Measurements from ENCODE around the gene SYNPO2.
"Not testable (repeated sequence)": the region's sequence is repeated elsewhere in the genome, so short reads cannot be mapped to it uniquely, and the experiment has no call there.

The SYNPO2 gene

DNA sequence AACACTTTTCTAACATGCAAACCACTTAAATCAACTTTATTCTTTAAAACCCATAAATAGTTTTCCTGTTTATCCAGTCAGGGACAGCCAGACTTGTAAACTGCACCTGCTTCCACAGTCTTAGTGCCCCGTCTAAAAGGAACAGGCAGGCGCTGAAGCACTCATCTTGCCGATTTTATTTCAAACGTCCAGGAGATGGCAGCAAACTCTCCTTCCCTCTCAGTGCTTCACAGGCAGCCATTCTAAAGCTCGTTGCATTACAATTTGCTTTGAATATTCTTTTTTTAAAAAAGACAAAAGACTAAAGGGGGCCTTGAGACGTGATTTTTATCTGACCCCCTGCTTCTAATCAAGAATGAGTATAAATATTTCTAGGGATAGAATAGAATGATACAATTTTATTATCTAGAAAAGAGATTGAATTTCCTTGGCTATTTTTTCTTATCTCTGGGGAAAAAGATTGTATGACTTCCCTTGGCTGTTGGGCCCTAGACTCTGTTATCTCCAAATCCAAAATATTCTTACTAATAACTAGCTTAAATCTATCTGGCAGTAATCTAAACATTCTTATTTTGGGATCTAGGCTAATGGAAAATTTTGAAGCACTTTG is 153.4 kb downstream of the SYNPO2 start:
- peak overlapping the region; percentile 55 to 74 for H3K27ac ChIP-seq
- no peak overlapping the region for H3K4me3 ChIP-seq
- DNase-seq (ENCODE audit: low spot score), result no peak

DNA sequence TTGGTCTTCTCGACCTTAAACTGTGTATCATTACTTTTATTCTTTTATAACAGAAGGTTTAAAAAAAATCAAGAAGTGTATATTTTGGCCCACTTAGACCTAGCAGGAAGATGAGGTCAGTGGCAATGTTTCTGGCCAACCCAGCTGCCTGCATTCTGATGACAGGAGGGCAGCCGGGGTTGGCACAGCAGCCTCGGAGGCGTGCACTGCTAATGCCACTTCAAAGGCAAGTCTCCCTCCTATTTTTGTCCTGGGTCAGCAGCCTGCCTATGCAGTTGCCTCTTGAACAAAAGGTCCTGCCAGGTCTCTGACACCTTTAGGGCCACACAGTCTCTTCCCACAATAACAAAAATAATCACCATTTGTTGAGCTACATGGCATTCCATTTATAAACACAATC is 157.6 kb downstream of the SYNPO2 start:
- TF ChIP-seq, protein P1, sequence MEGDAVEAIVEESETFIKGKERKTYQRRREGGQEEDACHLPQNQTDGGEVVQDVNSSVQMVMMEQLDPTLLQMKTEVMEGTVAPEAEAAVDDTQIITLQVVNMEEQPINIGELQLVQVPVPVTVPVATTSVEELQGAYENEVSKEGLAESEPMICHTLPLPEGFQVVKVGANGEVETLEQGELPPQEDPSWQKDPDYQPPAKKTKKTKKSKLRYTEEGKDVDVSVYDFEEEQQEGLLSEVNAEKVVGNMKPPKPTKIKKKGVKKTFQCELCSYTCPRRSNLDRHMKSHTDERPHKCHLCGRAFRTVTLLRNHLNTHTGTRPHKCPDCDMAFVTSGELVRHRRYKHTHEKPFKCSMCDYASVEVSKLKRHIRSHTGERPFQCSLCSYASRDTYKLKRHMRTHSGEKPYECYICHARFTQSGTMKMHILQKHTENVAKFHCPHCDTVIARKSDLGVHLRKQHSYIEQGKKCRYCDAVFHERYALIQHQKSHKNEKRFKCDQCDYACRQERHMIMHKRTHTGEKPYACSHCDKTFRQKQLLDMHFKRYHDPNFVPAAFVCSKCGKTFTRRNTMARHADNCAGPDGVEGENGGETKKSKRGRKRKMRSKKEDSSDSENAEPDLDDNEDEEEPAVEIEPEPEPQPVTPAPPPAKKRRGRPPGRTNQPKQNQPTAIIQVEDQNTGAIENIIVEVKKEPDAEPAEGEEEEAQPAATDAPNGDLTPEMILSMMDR (IDR thresholded peaks at IDR 0.05), result no peak
- no peak overlapping the region for H3K4me3 ChIP-seq
- peak overlapping the region; percentile 31 to 64 for H3K27ac ChIP-seq
- peak; percentile 92 for DNase-seq (ENCODE audit: low spot score)

More for the DNA sequence above, 153.4 kb downstream of the SYNPO2 start:
- TF ChIP-seq, protein P1 (IDR thresholded peaks at IDR 0.05), result peak; percentile 33

GRCh38 chr4:119047059-119047458 is 158.4 kb downstream of the SYNPO2 start:
- H3K4me3 ChIP-seq; DNase-seq (ENCODE audit: low spot score): not testable (repeated sequence)
- H3K27ac ChIP-seq, result peak overlapping the region; percentile 39 to 64

DNA sequence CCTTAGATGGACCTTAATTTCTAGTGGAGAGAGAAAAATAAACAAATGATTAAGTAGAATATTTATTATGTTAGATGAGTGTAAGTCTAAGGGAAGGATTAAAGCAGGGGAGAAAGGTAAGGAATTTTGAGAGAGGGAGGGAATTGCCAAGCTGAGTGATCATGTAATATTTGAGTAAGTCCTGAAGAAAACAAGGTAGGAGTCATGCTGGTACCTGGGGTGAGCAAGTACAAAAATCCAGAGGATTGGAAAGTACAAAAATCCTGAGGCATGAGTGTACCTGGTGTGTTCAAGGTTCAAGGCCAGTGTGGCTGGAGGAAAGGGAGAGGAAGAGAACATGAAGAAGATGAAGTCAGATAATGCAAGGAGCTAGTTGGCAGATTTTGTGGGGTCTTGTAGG is 159.8 kb downstream of the SYNPO2 start:
- no peak overlapping the region for H3K4me3 ChIP-seq
- H3K27ac ChIP-seq, result no peak overlapping the region
- no peak for DNase-seq (ENCODE audit: low spot score)
- TF ChIP-seq, protein P1 (IDR thresholded peaks at IDR 0.05), result no peak

DNA sequence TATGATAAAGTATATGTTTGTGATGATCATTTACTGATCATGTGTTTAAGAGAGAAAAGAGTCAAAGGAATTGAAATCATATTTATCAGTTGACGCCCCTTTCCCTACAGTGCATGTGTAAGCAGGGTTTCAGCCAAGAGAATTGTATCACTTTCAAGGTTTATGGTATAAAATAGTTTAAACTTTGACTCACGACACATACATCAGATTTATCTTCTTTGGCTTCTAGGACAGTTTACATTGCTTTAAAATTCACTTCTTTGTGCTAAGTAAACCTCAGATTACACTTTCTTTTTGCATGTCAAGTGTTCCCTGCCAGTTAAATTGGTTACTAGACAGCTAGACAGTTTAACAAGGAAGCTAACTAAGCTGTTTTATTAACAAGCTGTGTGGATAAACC is 160.7 kb downstream of the SYNPO2 start:
- no peak overlapping the region for H3K27ac ChIP-seq
- TF ChIP-seq, protein P1 (IDR thresholded peaks at IDR 0.05), result no peak
- no peak for DNase-seq (ENCODE audit: low spot score)
- no peak overlapping the region for H3K4me3 ChIP-seq

- TF ChIP-seq, protein P1 (IDR thresholded peaks at IDR 0.05), result no peak
- Histone ChIP-seq H3K4me3 (no peak overlapping the region), H3K27ac (no peak overlapping the region)
- DNase-seq (ENCODE audit: low spot score), result no peak
Measured at GRCh38 chr4:119050527-119051090, 162.0 kb downstream of the SYNPO2 start.

DNA sequence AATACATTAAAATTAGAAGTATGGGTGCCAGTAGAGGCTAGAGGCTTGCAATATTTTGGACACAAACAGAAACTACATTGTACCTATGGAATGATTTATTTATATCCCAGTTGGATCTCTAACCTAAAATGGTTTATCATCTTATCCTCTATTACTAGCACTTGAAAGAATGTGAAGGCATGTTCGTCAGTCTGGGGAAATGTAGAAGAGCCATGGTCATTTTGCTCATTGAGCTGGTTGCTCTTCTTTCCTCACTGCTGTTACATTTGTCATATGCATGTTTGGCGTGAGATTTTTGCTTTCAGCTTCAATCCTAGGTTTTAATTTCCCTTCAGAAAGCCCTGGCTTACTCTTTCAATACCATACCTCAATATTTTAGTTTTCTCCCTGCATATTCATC is 164.6 kb downstream of the SYNPO2 start:
- DNase-seq (ENCODE audit: low spot score), result no peak
- no peak overlapping the region for H3K4me3 ChIP-seq
- no peak overlapping the region for H3K27ac ChIP-seq
- TF ChIP-seq, protein P1 (IDR thresholded peaks at IDR 0.05), result no peak
